ENCODE results near the gene SPRY2.

The SPRY2 gene, protein sequence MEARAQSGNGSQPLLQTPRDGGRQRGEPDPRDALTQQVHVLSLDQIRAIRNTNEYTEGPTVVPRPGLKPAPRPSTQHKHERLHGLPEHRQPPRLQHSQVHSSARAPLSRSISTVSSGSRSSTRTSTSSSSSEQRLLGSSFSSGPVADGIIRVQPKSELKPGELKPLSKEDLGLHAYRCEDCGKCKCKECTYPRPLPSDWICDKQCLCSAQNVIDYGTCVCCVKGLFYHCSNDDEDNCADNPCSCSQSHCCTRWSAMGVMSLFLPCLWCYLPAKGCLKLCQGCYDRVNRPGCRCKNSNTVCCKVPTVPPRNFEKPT

GRCh38 chr13:80341101-80341755, at the start of gene SPRY2:
TSS of gene SPRY2 (minus strand) at chr13:80341126. CDS start at chr13:80337705, 3,421 bp downstream.
- FAIRE-seq (peak; percentile 84), DNase-seq (ENCODE audit: insufficient read length, low spot score) (no peak)

DNA sequence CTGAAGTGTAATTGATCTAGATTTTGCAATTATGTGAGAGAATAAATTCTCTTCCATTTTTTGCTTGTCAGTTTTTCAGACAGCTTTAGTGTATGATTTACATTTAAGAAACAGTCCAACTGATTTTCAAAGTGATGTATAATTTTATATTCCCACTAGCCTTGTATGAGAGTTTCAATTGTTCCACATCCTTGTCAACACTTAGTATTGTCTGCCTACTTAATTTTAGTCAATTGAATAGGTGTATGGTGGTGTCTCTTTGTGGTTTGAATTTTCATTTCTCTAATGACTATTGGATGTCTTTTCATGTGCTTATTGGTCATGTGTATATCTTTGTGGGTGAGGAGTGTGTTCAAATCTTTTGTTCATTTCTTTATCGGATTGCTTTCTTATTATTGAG, 49.4 kb upstream of the SPRY2 start:
- FAIRE-seq (no peak), DNase-seq (ENCODE audit: insufficient read length, low spot score) (no peak)

DNA sequence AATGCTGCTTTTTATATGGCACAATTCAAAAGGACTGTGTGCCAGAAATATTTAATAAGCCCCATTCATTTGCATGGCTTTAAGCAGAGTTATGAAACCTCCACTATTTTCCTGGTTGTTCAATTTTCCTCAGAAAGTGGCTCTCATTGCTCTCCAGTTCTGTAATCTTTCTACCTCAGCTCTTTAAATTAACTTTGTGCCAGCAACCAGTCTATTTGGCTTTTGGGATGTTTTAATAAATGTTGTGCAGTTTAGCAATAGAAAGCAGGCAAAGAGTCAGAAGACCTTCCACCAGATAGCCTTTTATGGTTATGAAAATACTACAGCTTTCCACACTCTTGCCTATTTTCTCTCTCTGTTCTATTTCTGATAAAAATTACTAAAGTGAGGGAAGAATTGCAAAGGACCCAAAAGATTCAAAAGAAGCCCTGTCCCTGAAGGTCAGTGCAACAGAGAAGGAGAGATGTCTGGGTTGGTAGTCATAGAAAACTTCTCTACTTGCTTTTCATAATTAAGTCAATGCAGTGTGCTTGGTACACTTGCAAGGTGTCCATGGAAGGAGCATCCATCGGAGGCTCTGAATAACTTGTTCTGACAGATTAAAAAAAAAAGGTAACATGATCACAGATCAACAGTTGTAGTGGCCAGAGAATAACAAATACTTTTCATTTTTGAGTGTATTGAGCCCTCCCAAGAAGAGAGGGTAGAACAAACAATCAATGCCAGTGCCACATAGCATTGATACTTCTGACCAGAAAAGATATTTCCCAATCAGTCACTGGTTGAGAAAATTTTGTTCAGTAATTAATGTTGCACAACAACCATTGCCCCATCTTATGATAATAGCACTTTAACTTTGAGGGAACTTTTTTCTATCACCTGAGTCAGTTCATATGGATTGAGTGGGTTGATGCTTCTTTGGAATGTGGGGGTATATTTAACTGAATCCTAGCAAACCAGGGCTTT, 48.4 kb upstream of the SPRY2 start:
- no peak for DNase-seq (ENCODE audit: insufficient read length, low spot score)
- no peak for FAIRE-seq

GRCh38 chr13:80388506-80388905, 47.6 kb upstream of the SPRY2 start:
- DNase-seq (ENCODE audit: insufficient read length, low spot score) (no peak), FAIRE-seq (no peak)

GRCh38 chr13:80386592-80386991, 45.7 kb upstream of the SPRY2 start:
- no peak for FAIRE-seq

GRCh38 chr13:80386002-80386401, 45.1 kb upstream of the SPRY2 start:
- no peak for FAIRE-seq
- no peak for DNase-seq (ENCODE audit: insufficient read length, low spot score)

More at GRCh38 chr13:80386592-80386991, 45.7 kb upstream of the SPRY2 start:
- no peak for DNase-seq (ENCODE audit: insufficient read length, low spot score)

- FAIRE-seq (no peak), DNase-seq (ENCODE audit: insufficient read length, low spot score) (no peak)
Measured at GRCh38 chr13:80382576-80382975, 41.6 kb upstream of the SPRY2 start.

GRCh38 chr13:80379245-80379644, 38.3 kb upstream of the SPRY2 start:
- no peak for FAIRE-seq

DNA sequence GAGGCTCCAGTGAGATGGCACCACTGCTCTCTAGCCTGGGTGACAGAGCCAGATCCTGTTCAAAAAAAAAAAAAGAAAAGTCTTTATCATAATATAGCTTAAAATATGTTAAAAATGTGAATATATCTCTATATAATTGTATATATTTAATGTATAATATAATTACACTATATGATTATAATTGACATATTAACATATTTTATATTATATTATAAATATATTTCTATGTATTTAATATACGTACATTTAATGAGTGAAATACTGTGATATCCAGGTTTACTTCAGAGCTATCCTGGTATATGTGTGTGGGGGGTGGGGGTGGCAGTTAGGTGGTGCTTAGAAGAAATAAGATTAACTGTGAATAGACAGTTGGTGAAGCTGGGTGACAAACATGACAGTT, 35.6 kb upstream of the SPRY2 start:
- DNase-seq (ENCODE audit: insufficient read length, low spot score) = no peak
- FAIRE-seq = no peak

More at GRCh38 chr13:80379245-80379644, 38.3 kb upstream of the SPRY2 start:
- no peak for DNase-seq (ENCODE audit: insufficient read length, low spot score)

- no peak for DNase-seq (ENCODE audit: insufficient read length, low spot score)
- no peak for FAIRE-seq
Measured at GRCh38 chr13:80374901-80375300, 34.0 kb upstream of the SPRY2 start.

- DNase-seq (ENCODE audit: insufficient read length, low spot score) = no peak
- FAIRE-seq = no peak
Measured at GRCh38 chr13:80374444-80374843, 33.5 kb upstream of the SPRY2 start.

DNA sequence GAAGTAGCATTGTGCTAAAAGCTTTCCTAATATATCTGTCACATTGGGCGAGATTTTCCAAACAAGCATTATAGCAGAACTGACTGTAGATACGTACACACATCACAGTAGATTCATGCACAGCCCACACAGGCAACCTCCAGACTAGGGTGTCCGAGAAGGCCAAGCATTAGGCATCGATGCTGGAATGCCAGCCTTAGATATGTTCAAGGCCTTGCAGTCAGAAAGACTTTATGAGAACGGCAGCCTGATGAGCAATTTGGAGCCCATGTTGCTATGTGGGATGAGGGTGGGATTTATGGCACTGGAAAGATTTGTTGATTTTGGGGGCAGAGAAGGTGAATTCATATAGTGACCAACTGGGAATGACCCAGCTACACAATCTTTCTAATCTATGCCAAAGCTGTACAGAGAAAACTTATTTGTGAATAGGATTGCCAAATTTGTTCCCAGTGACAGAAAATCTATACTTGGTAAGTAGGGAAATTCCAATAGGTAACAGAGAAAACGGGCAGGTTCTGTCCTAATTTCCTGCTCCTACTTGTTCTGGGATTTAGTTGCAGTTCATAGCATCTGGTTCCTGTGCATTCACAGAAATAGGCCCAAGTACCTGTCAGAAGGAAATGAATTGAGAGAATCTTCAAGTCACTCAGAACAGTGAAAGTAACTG, 31.0 kb upstream of the SPRY2 start:
- no peak for DNase-seq (ENCODE audit: insufficient read length, low spot score)
- FAIRE-seq = no peak

DNA sequence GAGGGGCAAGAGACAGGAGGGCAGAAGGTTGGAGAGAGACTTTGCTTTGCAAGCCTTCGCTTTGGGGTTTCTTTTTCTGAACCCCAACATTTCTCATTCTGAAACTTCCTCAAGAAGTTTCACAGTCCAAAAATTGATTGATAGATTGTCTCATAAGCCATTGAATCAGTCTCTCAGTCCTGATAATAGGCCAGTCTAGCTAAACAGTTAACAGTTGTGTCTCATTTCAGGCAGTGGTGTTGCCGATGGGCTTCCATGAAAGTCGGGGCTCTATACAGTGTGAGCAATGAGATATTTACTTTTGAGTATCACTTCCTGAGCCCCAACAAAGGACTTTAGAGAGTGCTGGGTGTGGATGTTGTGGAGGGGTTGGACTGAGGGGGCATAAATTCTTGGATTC, 26.5 kb upstream of the SPRY2 start:
- FAIRE-seq (no peak), DNase-seq (ENCODE audit: insufficient read length, low spot score) (no peak)

DNA sequence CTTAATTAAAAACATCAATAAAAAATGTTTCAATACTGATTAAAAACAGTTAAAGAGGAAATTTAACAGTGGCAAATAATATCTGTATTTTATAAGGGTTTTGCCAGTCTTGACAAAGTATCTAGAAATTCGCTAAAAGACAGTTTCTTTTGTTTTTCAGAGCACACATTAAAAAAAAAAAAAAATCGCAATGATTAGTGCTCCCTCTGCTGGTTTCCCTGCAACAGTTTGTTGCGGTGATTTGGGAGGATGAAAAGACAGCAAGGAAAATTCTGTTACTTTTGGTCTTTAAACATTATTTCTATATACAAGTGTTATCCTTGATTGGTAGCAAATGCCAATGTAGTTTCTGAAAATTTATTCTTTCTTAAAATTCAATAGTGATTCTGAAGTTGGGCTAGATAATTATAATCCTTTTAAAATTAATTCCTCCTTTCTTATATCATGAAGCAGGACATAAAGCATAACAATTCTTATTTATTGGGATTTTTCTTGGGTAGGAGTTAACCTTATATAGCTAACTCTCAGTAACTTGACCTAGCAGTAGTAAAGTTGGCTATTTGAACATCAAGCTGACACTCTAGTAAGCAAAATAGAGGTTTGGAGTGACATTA, 23.1 kb upstream of the SPRY2 start:
- FAIRE-seq (no peak), DNase-seq (ENCODE audit: insufficient read length, low spot score) (no peak)

GRCh38 chr13:80362481-80362880, 21.6 kb upstream of the SPRY2 start:
- no peak for FAIRE-seq
- no peak for DNase-seq (ENCODE audit: insufficient read length, low spot score)

DNA sequence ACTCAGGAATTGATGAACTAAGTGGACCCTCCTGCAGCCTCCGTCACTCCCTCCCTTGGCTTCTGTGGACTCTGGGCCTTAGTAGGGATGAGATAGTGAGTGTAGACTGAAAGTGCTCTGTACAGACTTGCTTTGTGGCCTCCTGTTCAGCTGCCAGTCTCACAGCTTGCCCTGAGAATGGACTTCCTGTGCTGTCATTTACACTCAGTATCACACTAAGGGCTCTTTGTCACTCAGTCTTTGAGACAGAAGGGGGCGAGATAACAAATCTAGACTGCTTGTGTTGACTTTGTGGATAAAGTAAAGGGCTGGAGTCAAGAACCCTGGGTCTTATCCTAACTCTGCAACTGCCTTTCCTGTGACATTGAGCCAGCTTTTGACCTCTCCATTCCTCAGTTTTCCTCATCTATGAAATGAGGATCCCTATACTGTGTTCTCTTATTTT, 21.0 kb upstream of the SPRY2 start:
- FAIRE-seq (no peak), DNase-seq (ENCODE audit: insufficient read length, low spot score) (no peak)

GRCh38 chr13:80361298-80361697, 20.4 kb upstream of the SPRY2 start:
- no peak for DNase-seq (ENCODE audit: insufficient read length, low spot score)
- FAIRE-seq = no peak

- FAIRE-seq = no peak
- no peak for DNase-seq (ENCODE audit: insufficient read length, low spot score)
Measured at GRCh38 chr13:80360453-80360800, 19.5 kb upstream of the SPRY2 start.

- DNase-seq (ENCODE audit: insufficient read length, low spot score) = no peak
- FAIRE-seq = peak; percentile 48
Measured at GRCh38 chr13:80359778-80360452, 19.0 kb upstream of the SPRY2 start.

- no peak for FAIRE-seq
- no peak for DNase-seq (ENCODE audit: insufficient read length, low spot score)
Measured at GRCh38 chr13:80359414-80359777, 18.5 kb upstream of the SPRY2 start.

Data from GM19239 (cell line).